CD14-positive monocyte (primary cell): Measurements from ENCODE around the gene CEP126. TPM values are rescaled to one million over a fixed set of nuclear protein-coding genes. Genes with fewer than 3 reads are reported as not detected.

Source experiments
- DNase-seq, 3 donors: peaks; one replicate each; pipeline ENCODE4 v3.0.0-alpha.2; 2011 to 2022
- H2AFZ ChIP-seq: 2 replicates; pipeline ENCODE4 v1.6.0; 2012; ENCODE audit warnings: mild to moderate bottlenecking, low read depth, low read length, inconsistent platforms; ENCODE audit not compliant: insufficient read depth, poor library complexity, severe bottlenecking
- H3K27ac ChIP-seq, 2 donors: 1 replicate in 1 of 2; 2 replicates in 1 of 2; pipeline ENCODE4 v1.5.1; 2012 to 2013; ENCODE audit warnings: low read length in 2 of 2, control low read depth in 1 of 2, inconsistent platforms in 1 of 2, low read depth in 1 of 2, mild to moderate bottlenecking in 1 of 2
- H3K27me3 ChIP-seq, 2 donors: one replicate each; pipeline versions ENCODE4 v1.6.0 to v1.6.1; 2011 to 2013; ENCODE audit warnings: low read length in 2 of 2; ENCODE audit not compliant: control insufficient read depth in 2 of 2, insufficient read depth in 2 of 2
- H3K36me3 ChIP-seq, 2 donors: replicated peaks in 1 of 2; 1 replicate in 1 of 2; 2 replicates in 1 of 2; pipeline versions ENCODE4 v1.5.1 to v1.6.1; 2012 to 2013; ENCODE audit warnings: low read length in 2 of 2, control low read depth in 1 of 2, inconsistent platforms in 1 of 2, mild to moderate bottlenecking in 1 of 2; ENCODE audit not compliant: insufficient read depth in 2 of 2, control insufficient read depth in 1 of 2
- H3K4me1 ChIP-seq, 2 donors: 1 replicate in 1 of 2; 2 replicates in 1 of 2; pipeline versions ENCODE4 v1.5.1 to v1.6.1; 2012 to 2013; ENCODE audit warnings: low read length in 2 of 2, control low read depth in 1 of 2, inconsistent platforms in 1 of 2, mild to moderate bottlenecking in 1 of 2, moderate library complexity in 1 of 2; ENCODE audit not compliant: insufficient read depth in 2 of 2, control insufficient read depth in 1 of 2
- H3K4me2 ChIP-seq: replicated peaks from 2 replicates; pipeline ENCODE3; 2012; ENCODE audit warnings: low read length, moderate library complexity, mild to moderate bottlenecking; ENCODE audit not compliant: poor library complexity, severe bottlenecking; ENCODE audit errors: extremely low read depth
- H3K4me3 ChIP-seq, 3 experiments: fragments of 200-600 bp in 1 of 3; sonication (generic) in 1 of 3; replicated peaks in 1 of 3; 1 replicate in 2 of 3; 2 replicates in 1 of 3; pipeline ENCODE4 v1.5.1; 2011 to 2013; ENCODE audit warnings: low read length in 3 of 3, mild to moderate bottlenecking in 3 of 3, control low read depth in 2 of 3, low read depth in 2 of 3, inconsistent platforms in 1 of 3, moderate library complexity in 1 of 3
- H3K79me2 ChIP-seq: 2 replicates; pipeline ENCODE4 v1.6.0; 2012; ENCODE audit warnings: mild to moderate bottlenecking, control low read depth, inconsistent platforms, low read length, moderate library complexity; ENCODE audit not compliant: insufficient read depth
- H3K9ac ChIP-seq: 2 replicates; pipeline ENCODE4 v1.6.0; 2017; ENCODE audit warnings: low read length, mild to moderate bottlenecking; ENCODE audit not compliant: insufficient read depth, poor library complexity, severe bottlenecking
- H3K9me3 ChIP-seq, 2 donors: replicated peaks in 1 of 2; 1 replicate in 1 of 2; 2 replicates in 1 of 2; pipeline versions ENCODE4 v1.5.1 to v1.6.1; 2012 to 2013; ENCODE audit warnings: low read length in 2 of 2, control low read depth in 1 of 2; ENCODE audit not compliant: control insufficient read depth in 1 of 2, insufficient read depth in 1 of 2
- H4K20me1 ChIP-seq: 2 replicates; pipeline ENCODE4 v1.6.0; 2012; ENCODE audit warnings: mild to moderate bottlenecking, low read length, control low read depth, moderate library complexity; ENCODE audit not compliant: insufficient read depth
- H3K27ac Mint-ChIP-seq, 7 donors: one replicate each; pipeline ENCODE4 v1.8.0; 2020; ENCODE audit warnings: mild to moderate bottlenecking in 7 of 7, mixed read lengths in 7 of 7, moderate library complexity in 6 of 7, inconsistent platforms in 2 of 7
- H3K27me3 Mint-ChIP-seq, 3 donors: one replicate each; pipeline ENCODE4 v1.8.0; 2021 to 2022; ENCODE audit warnings: low read depth in 3 of 3, mild to moderate bottlenecking in 3 of 3, mixed read lengths in 3 of 3, moderate library complexity in 3 of 3, inconsistent platforms in 1 of 3
- H3K36me3 Mint-ChIP-seq, 2 donors: one replicate each; pipeline ENCODE4 v1.8.0; 2020; ENCODE audit warnings: mixed read lengths in 2 of 2, inconsistent platforms in 1 of 2, mild to moderate bottlenecking in 1 of 2
- H3K4me1 Mint-ChIP-seq: one replicate; pipeline ENCODE4 v1.8.0; 2020; ENCODE audit warnings: mild to moderate bottlenecking, mixed read lengths
- H3K4me3 Mint-ChIP-seq, 2 donors: one replicate each; pipeline ENCODE4 v1.8.0; 2020; ENCODE audit warnings: mild to moderate bottlenecking in 2 of 2, mixed read lengths in 2 of 2, moderate library complexity in 1 of 2
- H3K9me3 Mint-ChIP-seq, 7 donors: one replicate each; pipeline ENCODE4 v1.8.0; 2020 to 2022; ENCODE audit warnings: mixed read lengths in 7 of 7, mild to moderate bottlenecking in 6 of 7, moderate library complexity in 6 of 7, inconsistent platforms in 2 of 7
- WGBS: methylation state at CpG from one replicate; pipeline ENCODE4 v1.1.5; 2013; ENCODE audit warnings: missing lambda C conversion rate; ENCODE audit not compliant: insufficient coverage; 5-methylcytosine and 5-hydroxymethylcytosine counted together
- intact Hi-C, 2 donors: fragments of 100-400 bp; cut with micrococcal nuclease; formaldehyde crosslinking; loops; one replicate each; pipeline versions ENCODE4 v1.15.0 to v1.15.1; 2023
- polyA plus RNA-seq, 3 donors: library from polyadenylated mRNA; depleted of rRNA in 1 of 3; unstranded in 2 of 3; stranded (reverse) in 1 of 3; fragments of 300-500 nt in 2 of 3; fragments of >200 nt in 1 of 3; fragmentation: Illumina TruSeq in 2 of 3; gene quantifications; 1 replicate in 2 of 3; 2 replicates in 1 of 3; pipeline ENCODE4 v1.2.3, GENCODE V29; 2012 to 2021
- TF ChIP-seq, protein P1 (sequence below): fragments of 200-600 bp; IDR thresholded peaks from one replicate; pipeline ENCODE4 v1.8.0; 2022; ENCODE audit warnings: antibody characterized with exemption, mild to moderate bottlenecking

Gene CEP126
- polyA plus RNA-seq, 3 donors = 0.02 to 0.52 TPM; not detected in 1

- DNase-seq = no peak
- Histone ChIP-seq H3K36me3 (no peaks in the 10 kb centered on the region), H3K27me3 (no peaks in the 10 kb centered on the region), H3K27ac (no peak overlapping the region), H3K9ac (no peak overlapping the region), H3K79me2 (no peaks in the 10 kb centered on the region), H2AFZ (no peak overlapping the region), H3K4me2 (no peak overlapping the region), H3K4me1 (no peaks in the 10 kb centered on the region), H3K9me3 (no peaks in the 10 kb centered on the region), H4K20me1 (no peaks in the 10 kb centered on the region), H3K4me3 (no peak overlapping the region)
- no peak overlapping the region for H3K4me3 Mint-ChIP-seq
- intact Hi-C loops = no loop called here
- WGBS = no CpG with 5 or more reads among the region's 1 CpG
- no peak overlapping the region for H3K27ac Mint-ChIP-seq
- TF ChIP-seq, protein P1, sequence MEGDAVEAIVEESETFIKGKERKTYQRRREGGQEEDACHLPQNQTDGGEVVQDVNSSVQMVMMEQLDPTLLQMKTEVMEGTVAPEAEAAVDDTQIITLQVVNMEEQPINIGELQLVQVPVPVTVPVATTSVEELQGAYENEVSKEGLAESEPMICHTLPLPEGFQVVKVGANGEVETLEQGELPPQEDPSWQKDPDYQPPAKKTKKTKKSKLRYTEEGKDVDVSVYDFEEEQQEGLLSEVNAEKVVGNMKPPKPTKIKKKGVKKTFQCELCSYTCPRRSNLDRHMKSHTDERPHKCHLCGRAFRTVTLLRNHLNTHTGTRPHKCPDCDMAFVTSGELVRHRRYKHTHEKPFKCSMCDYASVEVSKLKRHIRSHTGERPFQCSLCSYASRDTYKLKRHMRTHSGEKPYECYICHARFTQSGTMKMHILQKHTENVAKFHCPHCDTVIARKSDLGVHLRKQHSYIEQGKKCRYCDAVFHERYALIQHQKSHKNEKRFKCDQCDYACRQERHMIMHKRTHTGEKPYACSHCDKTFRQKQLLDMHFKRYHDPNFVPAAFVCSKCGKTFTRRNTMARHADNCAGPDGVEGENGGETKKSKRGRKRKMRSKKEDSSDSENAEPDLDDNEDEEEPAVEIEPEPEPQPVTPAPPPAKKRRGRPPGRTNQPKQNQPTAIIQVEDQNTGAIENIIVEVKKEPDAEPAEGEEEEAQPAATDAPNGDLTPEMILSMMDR = no peak
- H3K27me3 Mint-ChIP-seq = peaks cover 1 to 4% (median 3%) of the 10 kb centered on the region in 3 donors
- H3K4me1 Mint-ChIP-seq = no peaks in the 10 kb centered on the region
- peaks cover 0 to 7% (median 2%) of the 10 kb centered on the region in 7 donors for H3K9me3 Mint-ChIP-seq
- no peaks in the 10 kb centered on the region for H3K36me3 Mint-ChIP-seq
These were observed 20.3 kb upstream of the CEP126 start for GRCh38 chr11:101894505-101894904.

DNA sequence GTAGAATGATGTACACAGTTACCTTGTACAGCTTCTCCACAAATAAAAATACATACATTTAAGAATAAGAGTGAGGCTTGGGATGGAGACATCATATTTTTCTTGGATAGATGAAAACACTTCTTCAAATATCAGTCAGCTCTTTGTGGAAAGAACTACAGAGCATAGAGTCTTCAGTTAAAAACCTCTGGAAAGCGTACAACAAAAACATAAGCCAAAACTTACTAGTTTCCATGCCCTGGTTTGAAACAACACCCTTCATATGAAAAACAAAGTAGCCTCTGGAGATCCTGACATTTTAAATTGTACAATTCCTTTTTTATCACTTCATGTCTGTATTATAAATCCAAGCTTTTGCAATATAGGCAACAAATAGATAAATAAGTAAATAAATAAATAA lies 7.0 kb upstream of the CEP126 start:
- no peaks in the 10 kb centered on the region for H4K20me1 ChIP-seq
- intact Hi-C loops = no loop called here
- TF ChIP-seq, protein P1 = no peak
- no peak overlapping the region for H3K4me3 ChIP-seq
- H3K4me3 Mint-ChIP-seq = no peak overlapping the region
- H3K27ac ChIP-seq = no peak overlapping the region
- no peak overlapping the region for H3K27ac Mint-ChIP-seq
- H2AFZ ChIP-seq = no peak overlapping the region
- DNase-seq = no peak
- peaks cover 0 to 3% (median 2%) of the 10 kb centered on the region in 3 donors for H3K27me3 Mint-ChIP-seq
- no peaks in the 10 kb centered on the region for H3K36me3 Mint-ChIP-seq
- no peaks in the 10 kb centered on the region for H3K9me3 Mint-ChIP-seq
- peaks cover 0 to 4% of the 10 kb centered on the region in 2 donors for H3K27me3 ChIP-seq
- H3K36me3 ChIP-seq = no peaks in the 10 kb centered on the region
- H3K4me2 ChIP-seq = no peak overlapping the region
- H3K9ac ChIP-seq = no peak overlapping the region
- H3K9me3 ChIP-seq = no peaks in the 10 kb centered on the region
- no peaks in the 10 kb centered on the region for H3K4me1 ChIP-seq
- no CpG with 5 or more reads among the region's 1 CpG for WGBS
- H3K4me1 Mint-ChIP-seq = no peaks in the 10 kb centered on the region
- no peaks in the 10 kb centered on the region for H3K79me2 ChIP-seq
